HCT116 (cell line): ENCODE measurements around the gene MLH1. TPM values are rescaled to one million over a fixed set of nuclear protein-coding genes. Genes with fewer than 3 reads are reported as not detected.

ENCODE experiments used
- ATAC-seq: fragments of 200-7000 bp; cut with Tn5 transposase; 2 replicates; pipeline ENCODE4 v1.9.1; 2020; ENCODE audit warnings: mild to moderate bottlenecking, moderate library complexity
- BruUV-seq: library from RNA; stranded (reverse); fragments of 400-500 nt; replicated peaks from 2 replicates; lab custom pipeline; 2021; lab: Mats Ljungman, UMichigan
- CTCF ChIA-PET: fragments of 300-600 bp; sonication (Branson Sonifier 250); formaldehyde crosslinking; loops from one replicate; lab custom pipeline; 2021; ENCODE audit warnings: antibody characterized with exemption; lab: Charles Lee
- POLR2A ChIA-PET: fragments of 300-600, 350-600 bp; sonication (Branson Sonifier 250); formaldehyde crosslinking; loops from one replicate; lab custom pipeline; 2021; ENCODE audit warnings: antibody characterized with exemption; lab: Charles Lee
- RAD21 ChIA-PET, 2 experiments: fragments of 300-600 bp; sonication (Branson Sonifier 250); formaldehyde crosslinking; loops; one replicate each; lab custom pipeline; 2023; ENCODE audit warnings: low total read pairs in 2 of 2; ENCODE audit not compliant: uncharacterized antibody in 2 of 2, unreplicated experiment in 2 of 2, low non-redundant PET in 1 of 2; lab: Charles Lee
- DNase-seq: peaks from one replicate; pipeline ENCODE4 v3.0.0-alpha.2; 2010; ENCODE audit warnings: low read depth, low spot score
- H2AFZ ChIP-seq: fragments of 200-600 bp; shearing (Covaris generic), sonication (generic); 2 replicates; pipeline ENCODE4 v1.6.1; 2017; ENCODE audit warnings: low read depth, mixed run types, mixed read lengths, antibody characterized with exemption, low read length; ENCODE audit not compliant: poor library complexity, severe bottlenecking
- H3K27ac ChIP-seq: 2 replicates; pipeline ENCODE4 v1.5.1; 2012; ENCODE audit warnings: low read depth, low read length
- H3K27me3 ChIP-seq: fragments of 200-600 bp; sonication (generic); 2 replicates; pipeline ENCODE4 v1.6.1; 2016; ENCODE audit warnings: mixed run types, low read length, mixed read lengths; ENCODE audit not compliant: insufficient read depth
- H3K36me3 ChIP-seq, 2 experiments: fragments of 200-500 bp in 1 of 2; fragments of 200-600 bp in 1 of 2; sonication (Bioruptor generic) in 1 of 2; sonication (generic) in 1 of 2; 2 replicates each; pipeline versions ENCODE4 v1.5.1 to v1.6.1; 2014 to 2016; ENCODE audit warnings: low read length in 2 of 2, inconsistent platforms in 1 of 2, mixed read lengths in 1 of 2, mixed run types in 1 of 2; ENCODE audit not compliant: insufficient read depth in 2 of 2, control insufficient read depth in 1 of 2
- H3K4me1 ChIP-seq, 2 experiments: fragments of 200-600 bp in 1 of 2; sonication (generic) in 1 of 2; 2 replicates each; pipeline versions ENCODE4 v1.5.1 to v1.6.1; 2012 to 2017; ENCODE audit warnings: low read length in 2 of 2, inconsistent platforms in 1 of 2, mild to moderate bottlenecking in 1 of 2, mixed read lengths in 1 of 2, mixed run types in 1 of 2, moderate library complexity in 1 of 2; ENCODE audit not compliant: insufficient read depth in 2 of 2, control insufficient read depth in 1 of 2
- H3K4me2 ChIP-seq: fragments of 200-600 bp; sonication (generic); 2 replicates; pipeline ENCODE4 v1.6.1; 2017; ENCODE audit warnings: mixed run types, low read length, mixed read lengths
- H3K4me3 ChIP-seq, 2 experiments: fragments of 200-600 bp in 1 of 2; sonication (generic) in 1 of 2; replicated peaks in 1 of 2; 2 replicates each; pipeline ENCODE4 v1.5.1; 2011 to 2016; ENCODE audit warnings: low read length in 2 of 2, control low read depth in 1 of 2, low read depth in 1 of 2, mild to moderate bottlenecking in 1 of 2, mixed read lengths in 1 of 2, mixed run types in 1 of 2
- H3K79me2 ChIP-seq: fragments of 200-600 bp; sonication (generic); 2 replicates; pipeline ENCODE4 v1.6.1; 2017; ENCODE audit warnings: mild to moderate bottlenecking, mixed run types, low read length, moderate library complexity, mixed read lengths; ENCODE audit not compliant: insufficient read depth
- H3K9ac ChIP-seq: fragments of 200-600 bp; sonication (generic); 2 replicates; pipeline ENCODE4 v1.6.1; 2016; ENCODE audit warnings: low read length, mixed read lengths
- H3K9me2 ChIP-seq: fragments of 200-600 bp; sonication (generic), shearing (Covaris generic); 2 replicates; pipeline ENCODE4 v1.6.1; 2017; ENCODE audit warnings: mixed run types, mild to moderate bottlenecking, moderate library complexity; ENCODE audit not compliant: insufficient read depth
- H3K9me3 ChIP-seq, 2 experiments: fragments of 200-500 bp in 1 of 2; fragments of 200-600 bp in 1 of 2; sonication (Bioruptor generic) in 1 of 2; sonication (generic) in 1 of 2; 2 replicates each; pipeline ENCODE4 v1.6.1; 2014 to 2017; ENCODE audit warnings: low read length in 2 of 2, mixed read lengths in 2 of 2, inconsistent platforms in 1 of 2, low read depth in 1 of 2, mild to moderate bottlenecking in 1 of 2, mixed run types in 1 of 2, moderate library complexity in 1 of 2; ENCODE audit not compliant: control insufficient read depth in 1 of 2, insufficient read depth in 1 of 2
- H4K20me1 ChIP-seq: fragments of 200-600 bp; sonication (generic), shearing (Covaris generic); 2 replicates; pipeline ENCODE4 v1.6.1; 2017; ENCODE audit warnings: mixed run types, mild to moderate bottlenecking, moderate library complexity; ENCODE audit not compliant: insufficient read depth
- CEBPB ChIP-seq: IDR thresholded peaks from 2 replicates; pipeline ENCODE4 v1.6.1; 2012; ENCODE audit warnings: low read depth
- EGR1 ChIP-seq: IDR thresholded peaks from 2 replicates; pipeline ENCODE4 v1.6.1; 2012; ENCODE audit warnings: low read depth
- ELF1 ChIP-seq: IDR thresholded peaks from 2 replicates; pipeline ENCODE4 v1.6.1; 2012; ENCODE audit warnings: low read depth, borderline replicate concordance
- EZH2phosphoT487 ChIP-seq: fragments of 200-600 bp; IDR thresholded peaks from 2 replicates; pipeline ENCODE4 v1.6.1; 2018; ENCODE audit warnings: antibody characterized with exemption, borderline replicate concordance
- FOSL1 ChIP-seq: IDR thresholded peaks from 2 replicates; pipeline ENCODE4 v1.6.1; 2012; ENCODE audit warnings: low read depth
- JUND ChIP-seq: IDR thresholded peaks from 2 replicates; pipeline ENCODE4 v1.6.1; 2012
- POLR2AphosphoS5 ChIP-seq: IDR thresholded peaks from 2 replicates; pipeline ENCODE4 v1.6.1; 2011; ENCODE audit warnings: mild to moderate bottlenecking, low read depth, low read length, moderate library complexity
- SIN3A ChIP-seq: IDR thresholded peaks from 2 replicates; pipeline ENCODE4 v1.6.1; 2012; ENCODE audit warnings: low read depth
- SP1 ChIP-seq: IDR thresholded peaks from 2 replicates; pipeline ENCODE4 v1.6.1; 2012; ENCODE audit warnings: low read depth
- SRF ChIP-seq: IDR thresholded peaks from 2 replicates; pipeline ENCODE4 v1.6.1; 2012; ENCODE audit warnings: low read depth
- TCF7L2 ChIP-seq: IDR thresholded peaks from 2 replicates; pipeline ENCODE4 v1.7.0; 2011; ENCODE audit warnings: borderline replicate concordance, inconsistent platforms; ENCODE audit not compliant: insufficient read depth, insufficient read length; ENCODE audit errors: extremely low read depth
- ZFX ChIP-seq: fragments of 450-650 bp; IDR thresholded peaks from 2 replicates; pipeline ENCODE4 v1.6.1; 2017
- intact Hi-C: fragments of 100-400 bp; cut with micrococcal nuclease; formaldehyde crosslinking; loops from 2 replicates; pipeline ENCODE4 v1.10.0; 2022
- total RNA-seq: library from RNA; stranded (reverse); gene quantifications from one replicate; pipeline ENCODE4 v1.2.1, GENCODE V29; 2021; ENCODE audit not compliant: unreplicated experiment
- TF ChIP-seq, protein P1 (sequence below), 3 experiments: fragments of 200-600 bp in 1 of 3; sonication (generic) in 1 of 3; IDR thresholded peaks in 2 of 3; conservative IDR thresholded peaks in 1 of 3; 2 replicates each; pipeline ENCODE4 v1.5.1; 2012 to 2017; ENCODE audit warnings: low read depth in 2 of 3, low read length in 2 of 3, antibody characterized with exemption in 1 of 3, borderline replicate concordance in 1 of 3, control low read depth in 1 of 3, mild to moderate bottlenecking in 1 of 3, mixed read lengths in 1 of 3, mixed run types in 1 of 3, moderate library complexity in 1 of 3; ENCODE audit not compliant: insufficient read depth in 1 of 3
- TF ChIP-seq, protein P2 (sequence below): IDR thresholded peaks from 2 replicates; pipeline ENCODE4 v1.6.1; 2012
- TF ChIP-seq, protein P3 (sequence below): IDR thresholded peaks from 2 replicates; pipeline ENCODE4 v1.6.1; 2011; ENCODE audit warnings: mild to moderate bottlenecking, low read length, moderate library complexity; ENCODE audit not compliant: insufficient replicate concordance; ENCODE audit errors: extremely low read depth

Gene MLH1
- total RNA-seq, 1 experiment from 2014 or later, result 9.6 TPM

DNA sequence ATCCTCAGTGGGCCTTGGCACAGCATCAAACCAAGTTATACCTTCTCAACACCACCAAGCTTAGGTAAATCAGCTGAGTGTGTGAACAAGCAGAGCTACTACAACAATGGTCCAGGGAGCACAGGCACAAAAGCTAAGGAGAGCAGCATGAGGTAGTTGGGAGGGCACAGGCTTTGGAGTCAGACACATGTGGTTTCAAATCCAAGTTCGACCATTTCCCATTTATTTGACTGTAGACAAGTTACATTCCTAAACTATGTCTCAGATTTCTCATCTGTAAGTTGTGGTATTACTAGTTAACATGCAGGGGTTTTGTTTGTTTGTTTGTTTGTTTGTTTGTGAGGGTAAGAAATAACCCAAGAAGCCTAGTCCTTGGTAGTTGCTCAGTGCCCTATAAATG is 46.9 kb downstream of the MLH1 start:
- RAD21 ChIA-PET, result no interaction called here
- no peaks in the 10 kb centered on the region for H3K9me2 ChIP-seq

DNA sequence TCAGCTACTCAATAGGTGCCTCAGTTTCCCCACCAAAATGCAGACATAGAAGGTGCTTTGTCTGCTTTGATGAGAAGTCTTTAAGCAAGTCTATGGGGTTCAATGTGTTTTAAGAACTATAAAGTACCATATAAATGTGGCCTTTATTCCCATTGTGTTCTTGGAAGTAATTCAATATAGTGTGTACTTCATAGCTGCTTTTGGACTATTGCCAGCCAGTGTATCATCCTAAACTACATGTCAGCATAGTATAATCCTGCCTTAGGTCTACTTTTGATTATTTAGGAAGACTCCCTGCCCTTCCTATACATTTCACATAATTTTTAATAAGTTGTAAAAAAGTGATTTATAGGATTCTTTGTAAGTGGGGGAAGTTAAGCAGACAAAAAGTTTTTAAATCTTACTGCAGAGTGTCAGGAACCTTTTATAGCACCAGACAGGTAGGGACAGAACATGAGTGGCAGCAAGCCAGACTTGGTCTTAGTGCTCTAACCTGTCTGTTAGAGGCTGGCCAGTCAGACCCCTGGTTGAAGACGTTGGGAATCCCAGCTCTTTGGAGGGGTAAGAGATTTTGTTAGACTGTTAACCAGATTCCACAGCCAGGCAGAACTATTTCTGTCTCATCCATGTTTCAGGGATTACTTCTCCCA is 48.4 kb downstream of the MLH1 start:
- Histone ChIP-seq H3K27me3 (no peaks in the 10 kb centered on the region), H3K79me2 (no peaks in the 10 kb centered on the region), H3K4me2 (no peak overlapping the region), H4K20me1 (0 out of 2 replicates have a peak, but pooled peaks cover 2% of the 10 kb centered on the region), H3K9ac (no peak overlapping the region), H3K4me3 (no peak overlapping the region), H3K4me1 (no peaks in the 10 kb centered on the region), H2AFZ (no peak overlapping the region), H3K27ac (no peak overlapping the region), H3K36me3 (peaks cover 15 to 30% of the 10 kb centered on the region in 2 experiments; a peak in 3 of 4 replicates), H3K9me2 (no peaks in the 10 kb centered on the region), H3K9me3 (no peaks in the 10 kb centered on the region)
- CTCF ChIA-PET, result no interaction called here
- intact Hi-C loops, result no loop called here
- no peak for ATAC-seq
- no peak for DNase-seq
- no TSS peak for BruUV-seq
- POLR2A ChIA-PET, result no interaction called here
- RAD21 ChIA-PET, result no interaction called here
- TF ChIP-seq SRF (no peak), POLR2AphosphoS5 (no peak), TCF7L2 (no peak), FOSL1 (no peak), EGR1 (no peak), SP1 (no peak), EZH2phosphoT487 (no peak), SIN3A (no peak), CEBPB (no peak), JUND (no peak), ELF1 (no peak)
- TF ChIP-seq, protein P1, sequence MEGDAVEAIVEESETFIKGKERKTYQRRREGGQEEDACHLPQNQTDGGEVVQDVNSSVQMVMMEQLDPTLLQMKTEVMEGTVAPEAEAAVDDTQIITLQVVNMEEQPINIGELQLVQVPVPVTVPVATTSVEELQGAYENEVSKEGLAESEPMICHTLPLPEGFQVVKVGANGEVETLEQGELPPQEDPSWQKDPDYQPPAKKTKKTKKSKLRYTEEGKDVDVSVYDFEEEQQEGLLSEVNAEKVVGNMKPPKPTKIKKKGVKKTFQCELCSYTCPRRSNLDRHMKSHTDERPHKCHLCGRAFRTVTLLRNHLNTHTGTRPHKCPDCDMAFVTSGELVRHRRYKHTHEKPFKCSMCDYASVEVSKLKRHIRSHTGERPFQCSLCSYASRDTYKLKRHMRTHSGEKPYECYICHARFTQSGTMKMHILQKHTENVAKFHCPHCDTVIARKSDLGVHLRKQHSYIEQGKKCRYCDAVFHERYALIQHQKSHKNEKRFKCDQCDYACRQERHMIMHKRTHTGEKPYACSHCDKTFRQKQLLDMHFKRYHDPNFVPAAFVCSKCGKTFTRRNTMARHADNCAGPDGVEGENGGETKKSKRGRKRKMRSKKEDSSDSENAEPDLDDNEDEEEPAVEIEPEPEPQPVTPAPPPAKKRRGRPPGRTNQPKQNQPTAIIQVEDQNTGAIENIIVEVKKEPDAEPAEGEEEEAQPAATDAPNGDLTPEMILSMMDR (IDR thresholded peaks at IDR 0.05 in 2 of 3, conservative IDR thresholded peaks at IDR 0.05 in 1 of 3; ENCODE audit: borderline replicate concordance in 1 of 3, insufficient read depth in 1 of 3, low read depth in 2 of 3, low read length in 2 of 3), result no peak
- TF ChIP-seq, protein P2, sequence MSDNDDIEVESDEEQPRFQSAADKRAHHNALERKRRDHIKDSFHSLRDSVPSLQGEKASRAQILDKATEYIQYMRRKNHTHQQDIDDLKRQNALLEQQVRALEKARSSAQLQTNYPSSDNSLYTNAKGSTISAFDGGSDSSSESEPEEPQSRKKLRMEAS, result no peak
- TF ChIP-seq, protein P3, sequence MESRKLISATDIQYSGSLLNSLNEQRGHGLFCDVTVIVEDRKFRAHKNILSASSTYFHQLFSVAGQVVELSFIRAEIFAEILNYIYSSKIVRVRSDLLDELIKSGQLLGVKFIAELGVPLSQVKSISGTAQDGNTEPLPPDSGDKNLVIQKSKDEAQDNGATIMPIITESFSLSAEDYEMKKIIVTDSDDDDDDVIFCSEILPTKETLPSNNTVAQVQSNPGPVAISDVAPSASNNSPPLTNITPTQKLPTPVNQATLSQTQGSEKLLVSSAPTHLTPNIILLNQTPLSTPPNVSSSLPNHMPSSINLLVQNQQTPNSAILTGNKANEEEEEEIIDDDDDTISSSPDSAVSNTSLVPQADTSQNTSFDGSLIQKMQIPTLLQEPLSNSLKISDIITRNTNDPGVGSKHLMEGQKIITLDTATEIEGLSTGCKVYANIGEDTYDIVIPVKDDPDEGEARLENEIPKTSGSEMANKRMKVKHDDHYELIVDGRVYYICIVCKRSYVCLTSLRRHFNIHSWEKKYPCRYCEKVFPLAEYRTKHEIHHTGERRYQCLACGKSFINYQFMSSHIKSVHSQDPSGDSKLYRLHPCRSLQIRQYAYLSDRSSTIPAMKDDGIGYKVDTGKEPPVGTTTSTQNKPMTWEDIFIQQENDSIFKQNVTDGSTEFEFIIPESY, result no peak

More for the DNA sequence above, 46.9 kb downstream of the MLH1 start:
- Histone ChIP-seq H2AFZ (no peak overlapping the region), H3K9me3 (peaks cover 3 to 6% of the 10 kb centered on the region in 2 experiments; a peak in 3 of 4 replicates), H3K4me3 (no peak overlapping the region), H3K27me3 (no peaks in the 10 kb centered on the region), H3K4me1 (no peaks in the 10 kb centered on the region), H3K36me3 (peaks cover 15 to 43% of the 10 kb centered on the region in 2 experiments; a peak in 3 of 4 replicates), H3K79me2 (no peaks in the 10 kb centered on the region), H3K4me2 (no peak overlapping the region), H4K20me1 (no peaks in the 10 kb centered on the region), H3K9ac (no peak overlapping the region), H3K27ac (no peak overlapping the region)
- ChIA-PET CTCF (no interaction called here), POLR2A (interaction anchor here (0.6 kb wide), 1 partner anchor 507 kb away, joined by 3 read pairs; no protein-coding TSS in a partner anchor)
- ATAC-seq (no peak), DNase-seq (no peak)
- intact Hi-C loops, result no loop called here
- no TSS peak for BruUV-seq
- TF ChIP-seq ZFX, result no peak
